ENCODE measurements around the gene MDK.

Gene MDK

GRCh38 chr11:46348566-46349401, 32.7 kb upstream of the MDK start:
- peak in 2 of 4 experiments; percentile 40 to 63 for DNase-seq

GRCh38 chr11:46350695-46351094, 30.8 kb upstream of the MDK start:
- no peak for DNase-seq

- no peak for DNase-seq
Measured at GRCh38 chr11:46351148-46351547, 30.3 kb upstream of the MDK start.

GRCh38 chr11:46351606-46352005, 29.9 kb upstream of the MDK start:
- DNase-seq: no peak

GRCh38 chr11:46352063-46352841, 29.2 kb upstream of the MDK start:
- DNase-seq: peak; percentile 47 to 69 (median 53)

GRCh38 chr11:46353698-46354097, 27.8 kb upstream of the MDK start:
- DNase-seq: peak in 2 of 4 experiments; percentile 12

- no peak for DNase-seq
Measured at GRCh38 chr11:46356924-46357482, 24.5 kb upstream of the MDK start.

GRCh38 chr11:46357483-46357936, 24.0 kb upstream of the MDK start:
- DNase-seq: no peak

GRCh38 chr11:46359953-46360352, 21.5 kb upstream of the MDK start:
- no peak for DNase-seq

GRCh38 chr11:46360878-46361277, 20.6 kb upstream of the MDK start:
- no peak for DNase-seq

GRCh38 chr11:46361283-46362155, 19.9 kb upstream of the MDK start:
- DNase-seq: peak in 2 of 4 experiments; percentile 43 to 56

- DNase-seq: no peak
Measured at GRCh38 chr11:46362156-46363030, 19.1 kb upstream of the MDK start.

GRCh38 chr11:46363031-46363407, 18.4 kb upstream of the MDK start:
- no peak for DNase-seq

GRCh38 chr11:46363455-46364005, 17.9 kb upstream of the MDK start:
- DNase-seq: no peak

GRCh38 chr11:46364056-46364455, 17.4 kb upstream of the MDK start:
- DNase-seq: no peak

- DNase-seq: no peak
Measured at GRCh38 chr11:46364791-46365190, 16.7 kb upstream of the MDK start.

GRCh38 chr11:46366260-46366659, 15.2 kb upstream of the MDK start:
- DNase-seq: no peak

GRCh38 chr11:46366661-46367161, 14.8 kb upstream of the MDK start:
- no peak for DNase-seq

- DNase-seq: peak; percentile 34 to 74 (median 60)
Measured at GRCh38 chr11:46367244-46367915, 14.1 kb upstream of the MDK start.

- DNase-seq: no peak
Measured at GRCh38 chr11:46367916-46368267, 13.6 kb upstream of the MDK start.

Data from activated naive CD4-positive, alpha-beta T cell (primary cell).